DMS 273 treated with DMSO at 0.1 percent for 48 hours (cell line): ENCODE results near the gene RUNX1.

Experiments used
- DNase-seq: peaks from one replicate; lab custom pipeline; 2025; lab: John Stamatoyannopoulos, UW

RUNX1 gene

DNA sequence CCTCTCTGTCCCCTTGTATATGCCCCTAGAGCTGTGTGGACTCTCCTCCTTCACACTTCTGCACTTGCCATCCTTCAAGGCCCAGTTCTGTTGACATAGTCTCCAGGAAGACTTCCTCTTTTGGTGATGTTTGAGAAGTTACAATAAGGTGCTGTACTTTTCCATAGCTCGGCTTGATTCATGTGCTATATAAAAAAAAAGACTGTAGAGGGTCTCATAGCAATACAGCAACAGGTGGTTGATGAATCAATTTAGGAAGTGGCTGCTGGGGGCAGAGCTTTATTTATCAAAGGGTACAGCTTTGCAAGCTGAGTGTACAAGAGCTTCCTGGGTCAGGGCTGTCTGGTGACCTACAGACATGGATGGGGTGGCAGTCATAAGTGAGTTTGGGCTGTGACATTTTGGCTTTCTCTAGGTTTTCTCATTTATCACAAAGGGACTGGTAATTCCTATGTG, 102.7 kb downstream of the RUNX1 start:
- no peak for DNase-seq

DNA sequence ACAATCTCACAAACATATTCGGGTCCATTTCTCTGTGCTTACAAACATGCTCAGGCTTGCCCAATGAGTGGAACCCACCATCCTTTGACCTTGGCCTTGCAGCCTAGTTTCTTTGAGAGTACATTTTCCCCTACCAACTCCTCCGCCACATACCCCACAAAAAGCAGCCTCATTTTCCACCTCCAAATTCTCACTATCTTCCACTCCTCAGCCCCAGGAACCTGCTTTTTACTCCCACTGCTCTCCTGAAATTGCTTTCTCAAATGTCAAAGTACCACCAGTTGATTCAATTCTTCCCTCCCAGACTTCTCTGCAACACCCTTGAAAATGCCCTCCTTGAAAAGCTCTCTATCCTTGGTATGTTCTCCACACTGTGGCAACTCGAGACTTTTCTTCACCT, 103.8 kb downstream of the RUNX1 start:
- DNase-seq: no peak

DNA sequence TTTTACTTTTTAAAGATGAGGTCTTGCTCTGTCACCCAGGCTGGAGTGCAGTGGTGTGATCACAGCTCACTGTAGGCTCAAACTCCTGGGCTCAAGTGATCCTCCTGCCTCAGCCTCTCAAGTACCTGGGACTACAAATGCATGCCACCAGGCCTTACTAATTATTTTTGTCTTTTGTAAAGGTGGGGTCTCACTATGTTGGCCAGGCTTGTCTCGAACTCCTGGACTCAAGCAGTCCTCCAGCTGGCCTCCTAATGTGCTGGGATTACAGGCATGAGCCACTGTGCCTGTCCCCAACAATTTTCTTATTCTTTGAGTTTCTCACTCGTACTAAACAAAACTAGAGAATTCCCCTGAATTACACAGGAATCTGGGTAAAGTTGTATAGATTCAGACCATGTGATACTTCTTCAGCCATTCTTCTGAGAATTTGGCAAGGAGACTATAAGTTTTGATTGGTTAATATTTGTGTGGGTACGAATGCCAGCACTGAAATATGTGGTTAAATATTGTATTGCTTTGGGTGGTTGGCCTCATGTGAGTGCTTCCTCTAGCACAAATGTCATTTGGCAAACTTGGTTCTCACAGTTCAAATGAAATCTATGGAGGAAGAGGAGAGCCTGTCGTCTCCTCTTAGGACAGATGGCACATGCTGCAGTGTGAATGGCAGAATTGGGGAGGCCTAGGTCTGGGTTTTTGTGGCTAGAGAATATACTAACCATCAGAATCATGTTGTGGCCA, 104.9 kb downstream of the RUNX1 start:
- DNase-seq: no peak

DNA sequence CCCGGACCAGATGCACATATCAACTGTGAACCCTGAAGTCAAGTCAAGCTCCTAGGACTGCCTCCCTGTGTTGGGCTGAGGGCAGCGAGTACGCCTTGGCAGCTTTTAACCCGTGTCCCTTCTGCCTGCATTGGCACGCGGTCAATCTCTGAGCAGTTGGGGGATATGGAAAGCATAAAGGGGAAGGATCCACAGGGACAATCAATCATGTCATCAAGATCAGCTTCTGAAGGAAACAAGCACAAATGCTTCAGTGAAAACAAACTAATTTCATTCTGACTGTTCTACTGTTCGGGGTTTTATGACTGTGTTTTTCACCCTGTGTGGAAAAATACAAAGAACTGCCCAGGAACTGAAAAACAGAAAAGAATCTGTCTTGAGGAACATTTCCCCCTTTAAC, 106.2 kb downstream of the RUNX1 start:
- DNase-seq: no peak

DNA sequence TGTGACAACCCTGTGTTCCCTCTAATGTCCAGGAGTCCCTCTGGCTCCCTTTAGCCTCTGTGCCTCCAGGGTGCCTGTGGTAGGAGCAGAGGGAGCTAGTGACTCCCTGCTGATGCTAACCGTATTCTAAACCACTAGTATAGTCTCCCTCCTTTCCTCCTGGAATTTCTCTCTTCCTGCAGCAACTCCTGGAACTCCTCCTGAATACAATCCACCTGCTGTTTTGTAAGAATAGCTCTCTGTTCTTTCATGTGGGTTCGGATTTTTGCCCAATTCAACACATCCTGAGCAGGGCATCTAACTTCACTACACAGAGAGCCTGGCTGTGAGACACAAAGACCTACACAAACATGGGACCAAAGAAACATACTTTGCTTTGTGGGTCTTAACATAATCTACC, 107.9 kb downstream of the RUNX1 start:
- DNase-seq: no peak

DNA sequence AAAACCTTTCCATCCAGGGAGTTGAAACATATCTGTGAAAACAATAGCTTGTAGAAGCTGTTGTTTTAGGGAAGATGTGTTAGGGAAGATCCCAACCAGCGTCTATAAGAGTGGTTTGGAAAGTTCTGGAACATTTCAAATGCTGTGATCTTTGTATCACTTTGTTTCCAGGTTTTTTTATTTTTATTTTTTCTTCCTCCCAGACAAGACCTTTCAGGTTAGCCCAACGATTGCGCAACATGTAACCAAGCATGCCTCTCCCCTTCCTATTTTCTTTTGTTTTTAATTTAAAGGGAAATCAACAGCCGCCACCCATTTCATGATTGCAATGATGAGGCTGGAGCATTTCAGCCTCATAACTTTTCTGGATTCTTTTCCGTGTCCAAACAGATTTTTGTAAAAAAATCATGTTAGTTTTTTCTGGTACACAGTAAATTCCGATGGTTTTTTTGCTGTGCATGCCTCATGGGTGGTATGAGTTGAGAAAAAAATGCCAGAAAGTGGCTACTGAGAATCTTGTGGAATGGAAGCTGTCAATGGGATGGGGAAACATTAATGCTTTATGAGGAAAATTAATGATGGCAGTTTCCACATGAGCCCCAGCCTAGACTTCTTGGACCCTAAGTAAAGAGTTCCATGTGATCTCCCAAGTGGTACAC, 109.3 kb downstream of the RUNX1 start:
- no peak for DNase-seq

DNA sequence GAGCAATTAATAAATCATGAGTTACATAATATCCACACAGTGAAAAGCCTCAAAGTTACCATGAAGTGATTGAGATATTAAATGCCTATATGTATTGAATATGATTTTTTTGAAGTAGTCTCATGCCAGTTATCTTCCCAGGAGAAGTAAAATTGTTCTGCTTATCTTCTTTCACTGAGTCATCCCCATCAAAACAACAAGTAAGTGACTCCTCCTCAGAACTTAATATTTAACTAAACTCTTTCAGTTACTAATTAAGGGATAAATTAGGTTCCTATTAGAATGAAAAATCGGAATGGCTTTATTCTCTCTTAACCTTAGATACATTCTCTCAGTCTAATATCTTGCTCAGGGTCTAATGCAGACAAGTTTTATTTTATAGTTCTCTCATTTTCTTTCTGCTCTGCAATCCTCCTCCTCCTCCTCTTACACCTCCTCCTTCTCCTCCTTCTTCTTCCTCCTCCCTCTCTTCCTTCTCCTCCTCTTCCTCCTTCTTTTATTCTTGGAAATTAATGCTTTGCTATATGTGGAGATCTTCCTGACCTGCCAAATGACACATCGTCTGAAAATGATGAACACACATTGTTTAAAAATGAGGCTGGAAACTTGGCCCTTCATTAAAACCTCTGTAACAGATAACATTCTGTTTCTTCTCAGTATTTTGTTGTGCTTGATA, 110.9 kb downstream of the RUNX1 start:
- no peak for DNase-seq

DNA sequence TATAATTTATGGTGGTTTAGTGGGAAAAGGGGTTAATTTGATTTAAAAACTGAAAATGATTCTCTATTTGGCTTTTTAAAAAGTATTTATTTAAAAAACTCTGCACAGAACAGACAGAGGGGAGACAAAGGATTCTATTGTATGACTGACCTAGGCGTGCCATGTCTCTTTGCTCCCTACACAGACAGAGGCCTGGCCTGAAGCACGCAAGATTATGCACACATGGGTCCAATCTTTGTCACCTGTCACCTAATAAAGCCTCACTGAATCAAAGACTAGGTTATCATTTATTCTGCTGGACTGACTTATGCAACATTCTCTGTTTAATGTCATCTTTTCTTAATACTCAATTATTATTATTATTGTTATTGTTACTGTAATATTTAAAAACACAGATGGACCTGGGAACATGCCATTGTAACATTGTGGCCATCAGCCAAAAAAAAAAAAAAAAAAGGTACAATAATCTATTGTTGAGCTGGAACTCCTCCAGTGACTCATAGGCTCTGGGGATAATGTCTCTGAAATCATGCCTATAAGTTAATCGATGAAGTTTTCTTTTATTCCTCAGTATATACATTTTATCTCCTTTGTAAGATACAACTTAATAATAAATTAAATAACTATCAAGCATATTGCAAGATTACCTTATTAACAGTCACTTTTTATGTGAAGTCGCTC, 112.1 kb downstream of the RUNX1 start:
- DNase-seq: no peak

DNA sequence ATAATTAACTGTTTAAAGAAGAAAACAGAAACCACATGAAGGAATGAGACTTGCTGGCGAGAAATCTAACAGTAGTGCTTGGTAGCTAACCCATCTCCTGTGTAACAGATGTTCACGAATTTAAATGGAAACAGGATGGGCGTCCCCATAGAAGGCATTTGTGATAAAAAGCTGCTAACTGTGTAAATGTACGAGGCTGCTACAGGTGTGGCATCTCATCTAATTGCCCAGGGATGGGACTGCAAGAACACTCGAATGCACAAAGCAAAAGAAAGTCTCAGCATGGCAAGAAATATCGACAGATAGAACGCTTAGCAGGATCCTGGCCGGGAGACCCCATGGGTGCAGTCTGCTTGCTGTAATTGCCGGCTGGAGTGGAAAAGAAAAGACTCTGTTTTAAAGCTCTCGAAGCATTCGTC, 112.7 kb downstream of the RUNX1 start:
- DNase-seq: peak; percentile 35

DNA sequence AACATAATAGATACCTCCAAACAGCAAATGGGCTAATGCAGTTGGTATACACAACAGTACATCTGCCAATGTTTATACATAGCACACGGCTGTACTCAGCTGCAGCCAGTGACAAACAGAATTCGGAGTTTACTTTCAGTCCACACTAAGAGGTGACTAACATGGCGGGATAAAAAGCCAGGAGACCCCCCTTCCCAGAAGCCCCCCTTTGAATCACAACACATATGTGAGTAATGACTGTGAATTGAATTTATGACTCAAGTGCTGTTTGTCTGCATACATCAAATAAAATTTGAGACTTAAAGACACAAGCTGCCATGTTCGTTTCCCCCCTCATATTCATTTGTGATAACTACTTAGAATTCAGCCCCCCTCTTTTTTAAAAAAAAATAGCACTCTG, 113.2 kb downstream of the RUNX1 start:
- DNase-seq: no peak

DNA sequence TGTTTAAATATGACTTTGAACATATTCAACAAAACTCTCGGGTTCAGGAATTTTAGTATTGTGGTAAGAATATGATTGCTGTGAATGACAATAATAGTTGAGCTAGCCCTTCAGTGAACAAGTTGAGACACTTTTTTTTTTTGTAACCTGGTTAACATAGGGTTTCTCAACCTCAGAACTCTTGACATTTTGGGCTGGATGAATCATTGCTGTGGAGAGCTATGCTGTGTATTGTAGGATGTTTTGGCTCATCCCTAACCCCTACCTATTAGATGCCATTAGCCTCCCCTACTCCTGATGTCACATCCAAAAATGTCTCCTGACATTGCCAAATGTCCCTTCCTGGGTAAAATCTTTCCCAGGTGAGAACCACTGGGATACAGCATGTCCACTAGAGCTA, 113.7 kb downstream of the RUNX1 start:
- DNase-seq: no peak

DNA sequence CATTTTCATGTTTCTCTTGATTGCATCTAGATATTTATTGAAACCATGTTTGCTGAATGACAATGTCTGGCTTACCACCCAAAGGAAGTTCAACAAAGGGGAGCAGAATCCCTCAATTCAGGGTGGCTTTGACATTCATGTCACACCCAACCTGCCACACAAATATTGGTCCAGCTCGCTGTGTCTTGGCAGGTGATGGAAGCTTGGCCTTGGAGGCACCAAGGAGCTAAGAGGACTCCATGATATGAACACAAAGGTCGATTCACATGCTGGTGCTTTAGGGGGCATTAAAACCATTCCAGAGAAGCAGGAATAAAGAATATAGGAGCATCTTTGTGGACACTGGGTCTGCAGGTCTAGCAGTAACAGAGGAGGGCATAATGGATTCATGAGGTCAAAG, 114.8 kb downstream of the RUNX1 start:
- no peak for DNase-seq

DNA sequence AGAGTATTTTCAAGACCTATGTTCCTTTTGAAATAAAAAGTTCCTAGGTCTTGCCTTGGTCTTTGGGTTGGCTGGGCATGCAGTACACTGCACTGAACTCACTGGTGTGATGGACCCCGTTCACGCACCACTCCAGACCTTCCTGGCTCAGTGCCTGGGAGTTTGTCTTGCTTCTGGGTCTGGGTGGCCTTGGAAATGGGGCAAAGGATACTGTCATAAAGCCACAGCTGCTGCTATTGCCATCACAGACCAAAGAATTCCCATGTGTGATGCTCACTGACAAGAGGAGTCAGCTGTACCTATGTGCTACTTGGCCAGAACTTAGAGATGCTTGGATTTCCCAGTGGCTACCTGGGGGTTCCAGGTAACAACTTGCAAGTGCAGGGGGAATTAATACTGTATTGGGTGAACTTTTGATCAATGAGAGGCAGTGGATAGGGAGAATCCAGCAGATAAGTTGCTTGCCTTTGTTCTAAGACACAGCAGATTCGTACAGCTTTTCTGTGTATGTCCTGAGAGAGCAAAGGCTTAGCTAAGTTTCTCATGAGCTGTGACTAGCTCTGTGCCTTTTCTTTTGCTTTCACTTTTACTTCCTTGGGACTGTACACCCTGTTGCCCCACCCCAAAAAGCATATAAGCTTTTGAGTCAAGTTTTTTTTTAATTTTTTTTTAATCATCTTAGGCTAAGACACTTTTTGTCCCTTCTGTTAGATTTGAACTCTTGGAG, 115.3 kb downstream of the RUNX1 start:
- no peak for DNase-seq

DNA sequence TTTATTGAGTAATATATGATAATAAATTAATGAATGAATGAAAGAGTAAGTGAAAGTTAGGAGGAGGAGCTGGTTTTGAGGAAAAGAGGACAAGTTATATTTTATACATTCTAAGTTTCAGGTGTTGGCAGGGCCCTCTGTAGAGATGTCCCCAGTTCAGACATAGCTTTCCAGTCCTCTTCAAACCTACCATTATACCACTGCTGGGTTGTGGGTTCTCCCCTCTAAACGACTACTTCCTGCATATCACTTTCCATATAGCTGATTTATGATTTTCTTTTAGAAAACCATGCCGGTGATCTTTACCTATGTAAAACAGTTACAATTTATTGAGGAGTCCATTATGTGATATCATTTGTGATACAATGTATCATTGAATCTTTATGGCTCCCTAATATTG, 116.9 kb downstream of the RUNX1 start:
- DNase-seq: no peak

DNA sequence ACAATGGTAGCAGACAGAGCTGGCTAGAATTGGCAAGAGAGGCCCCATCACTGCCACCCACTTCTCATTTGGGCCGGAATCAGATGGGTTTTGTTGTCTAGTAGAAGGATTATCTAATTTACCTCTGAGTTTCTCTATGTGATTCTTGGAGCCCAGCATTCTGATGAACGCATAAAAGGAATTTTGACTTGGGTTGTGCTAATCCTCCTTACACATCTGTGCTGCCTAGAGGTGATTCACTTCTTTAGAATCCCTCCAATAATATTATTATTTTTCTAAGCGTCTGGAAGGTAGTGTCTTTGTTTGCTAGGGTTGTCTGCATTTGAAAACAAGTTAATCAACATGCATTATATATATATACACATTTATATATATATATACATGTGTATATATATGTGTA, 118.1 kb downstream of the RUNX1 start:
- no peak for DNase-seq

DNA sequence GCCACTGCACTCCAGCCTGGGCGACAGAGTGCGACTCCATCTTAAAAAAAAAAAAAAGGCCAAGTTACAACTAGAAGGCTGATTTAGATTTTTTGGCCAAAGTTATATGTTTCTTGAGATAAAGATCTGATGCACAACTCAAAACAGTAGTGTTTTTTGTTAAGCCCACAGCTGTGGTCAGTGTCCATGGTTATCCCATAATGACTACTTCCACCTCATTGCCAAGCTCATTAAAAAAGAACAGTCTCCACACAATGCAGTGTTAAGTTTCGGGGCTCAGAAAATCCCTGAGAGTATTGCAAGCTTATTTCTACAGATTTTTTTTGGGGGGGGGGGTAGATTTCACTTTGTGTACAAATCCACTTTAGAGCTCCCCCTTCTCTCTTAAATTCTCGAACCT, 120.5 kb downstream of the RUNX1 start:
- no peak for DNase-seq

DNA sequence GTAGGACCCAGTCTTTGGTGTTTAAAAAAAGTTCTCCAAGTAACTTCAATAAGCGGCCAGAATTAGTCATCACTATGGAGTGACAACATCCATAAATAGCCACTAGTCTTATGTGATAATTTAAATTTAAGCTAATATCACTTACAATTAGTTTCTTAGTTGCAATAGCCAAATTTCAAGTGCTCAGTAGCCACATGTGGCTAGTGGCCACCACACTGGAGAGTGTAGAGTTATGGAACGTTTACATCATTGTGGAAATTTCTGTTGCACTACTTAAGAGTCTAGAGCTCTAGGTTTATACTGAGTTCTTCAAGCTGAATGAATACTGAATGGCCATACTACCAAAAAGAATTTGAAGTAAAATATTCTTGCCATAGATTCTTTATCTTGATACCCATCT, 121.1 kb downstream of the RUNX1 start:
- no peak for DNase-seq

DNA sequence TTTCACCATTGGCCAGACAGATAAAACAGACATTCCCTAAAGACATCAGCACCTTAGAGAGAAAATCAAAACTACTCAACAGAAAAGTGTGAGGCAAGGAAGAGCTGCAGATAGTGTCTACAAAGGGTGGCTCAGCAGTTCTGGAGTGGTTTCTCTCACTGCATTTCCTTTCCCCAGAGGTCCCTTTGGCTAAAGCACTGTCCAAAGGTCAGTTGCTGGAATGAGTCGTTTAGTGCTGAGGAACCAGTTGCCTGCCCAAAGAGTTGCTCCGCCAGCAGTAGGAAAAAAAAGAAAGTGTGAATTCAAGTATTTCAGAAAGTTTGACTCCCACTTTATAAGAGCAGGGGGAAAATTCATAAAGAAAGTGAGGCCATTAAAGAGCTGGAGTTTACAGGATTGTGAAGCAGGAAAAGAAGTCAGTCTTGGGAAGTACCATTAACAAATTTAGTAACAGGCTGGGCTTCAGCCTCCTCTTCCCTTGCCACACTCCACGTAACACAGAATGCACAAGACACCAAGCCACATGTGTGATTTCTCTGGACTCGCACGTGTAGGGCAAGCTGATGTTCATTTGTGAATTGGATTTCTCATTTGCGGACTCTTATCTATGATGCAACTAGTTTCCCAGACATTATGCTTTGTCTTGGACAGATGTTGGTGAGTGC, 122.2 kb downstream of the RUNX1 start:
- no peak for DNase-seq

DNA sequence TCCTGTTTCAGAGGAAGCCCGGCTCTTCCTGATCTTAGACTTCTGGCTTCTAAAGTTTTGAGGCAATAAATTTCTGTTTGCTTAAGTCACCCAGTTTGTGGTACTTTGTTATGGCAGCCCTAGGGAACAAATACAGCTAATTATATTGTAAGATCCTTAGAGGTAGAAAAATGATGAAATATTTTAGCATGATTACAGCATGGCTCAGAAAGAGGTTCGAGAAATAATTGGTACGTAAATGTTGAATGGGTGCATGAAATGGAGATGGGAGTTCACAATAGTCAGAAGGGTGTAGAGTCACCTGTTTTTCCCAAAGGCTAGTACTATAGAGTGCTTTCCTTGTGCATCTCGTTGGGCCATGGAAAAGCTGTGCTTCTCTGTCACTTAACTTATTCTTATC, 123.5 kb downstream of the RUNX1 start:
- DNase-seq: no peak

DNA sequence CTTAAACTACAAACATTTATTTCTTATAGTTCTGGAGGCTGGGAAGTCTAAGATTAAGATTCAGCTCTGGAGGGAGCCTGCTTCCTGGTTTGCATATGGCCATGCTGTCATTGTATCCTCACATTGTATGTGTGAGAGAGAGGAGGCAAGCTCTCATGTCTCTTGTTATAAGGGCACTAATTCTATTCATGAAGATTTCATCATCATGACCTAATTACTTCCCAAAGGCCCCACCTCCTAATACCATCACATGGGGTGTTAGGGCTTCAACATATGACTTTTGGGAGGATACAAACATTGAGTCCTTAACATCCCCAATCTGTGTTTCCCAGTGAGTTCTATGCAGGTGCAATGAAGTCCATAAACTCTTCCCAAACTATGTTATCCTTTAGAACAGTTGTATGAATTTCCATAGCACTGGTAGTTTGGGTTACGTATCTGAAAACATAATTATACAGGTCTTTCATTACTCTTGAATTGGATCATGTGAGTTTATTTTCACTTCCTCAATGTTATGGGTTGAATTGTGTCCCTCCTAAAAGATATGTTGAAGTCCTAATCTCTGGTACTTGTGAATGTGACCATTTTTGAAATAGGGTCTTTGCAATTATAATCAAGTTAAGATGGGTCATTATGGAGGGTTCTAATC, 124.2 kb downstream of the RUNX1 start:
- DNase-seq: no peak

DNA sequence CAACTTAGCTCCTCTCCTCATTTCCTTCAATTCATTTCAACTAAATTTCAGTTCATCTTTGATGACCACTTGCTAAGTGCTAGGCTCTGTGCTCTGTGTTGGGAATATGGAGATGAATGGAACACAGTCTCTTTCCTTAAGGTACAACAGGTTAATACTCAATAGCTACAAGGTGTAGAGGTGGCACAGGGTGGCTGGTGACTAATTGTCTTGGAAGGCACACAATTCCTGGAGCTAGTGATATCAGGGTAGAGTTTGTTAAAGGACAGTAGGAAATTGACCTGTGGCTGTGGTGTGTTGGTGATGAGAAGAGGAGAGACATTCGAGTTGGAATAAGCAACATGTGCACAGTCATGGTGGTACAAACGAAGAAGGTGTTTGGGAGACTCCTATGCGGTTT, 124.9 kb downstream of the RUNX1 start:
- DNase-seq: no peak
